Measurements from ENCODE around the gene RHOJ. TPM values are rescaled to one million over a fixed set of nuclear protein-coding genes. Genes with fewer than 3 reads are reported as not detected.

Gene RHOJ
- total and polyA plus RNA-seq, 4 donors: 1.0 to 1.7 (median 1.2) TPM

- Histone ChIP-seq H3K9me3 (ENCODE audit: control insufficient read depth in 4 of 4, low read length in 3 of 4) (no peaks in the 10 kb centered on the region), H3K4me3 (ENCODE audit: low read depth in 1 of 3, low read length in 3 of 3) (no peak overlapping the region), H3K27ac (ENCODE audit: low read depth in 1 of 2, low read length in 2 of 2) (no peak overlapping the region), H3K36me3 (ENCODE audit: control insufficient read depth in 4 of 4, insufficient read depth in 3 of 4, low read depth in 1 of 4, low read length in 3 of 4) (no peaks in the 10 kb centered on the region), H3K9ac (ENCODE audit: low read depth in 1 of 2, low read length in 2 of 2) (no peak overlapping the region), H3K4me1 (ENCODE audit: control insufficient read depth in 4 of 4, insufficient read depth in 4 of 4, low read length in 3 of 4) (no peaks in the 10 kb centered on the region), H3K27me3 (ENCODE audit: control insufficient read depth in 4 of 4, insufficient read depth in 4 of 4, low read length in 3 of 4) (peaks cover 0 to 3% (median 0%) of the 10 kb centered on the region in 4 donors)
- DNase-seq (ENCODE audit: low spot score): no peak
- TF ChIP-seq SP1 (IDR thresholded peaks at IDR 0.05) (no peak), EGR1 (IDR thresholded peaks at IDR 0.05; ENCODE audit: low read depth in 2 of 2) (no peak), FOXA1 (IDR thresholded peaks at IDR 0.05) (no peak), GABPA (IDR thresholded peaks at IDR 0.05 in 1 of 2, conservative IDR thresholded peaks at IDR 0.05 in 1 of 2) (no peak), FOXA2 (IDR thresholded peaks at IDR 0.05) (no peak), ZBTB33 (IDR thresholded peaks at IDR 0.05) (no peak), MAX (IDR thresholded peaks at IDR 0.05) (no peak), RXRA (IDR thresholded peaks at IDR 0.05) (no peak), HNF4A (conservative IDR thresholded peaks at IDR 0.05) (no peak), REST (IDR thresholded peaks at IDR 0.05) (no peak), CTCF (IDR thresholded peaks at IDR 0.05; ENCODE audit: low read depth, low read length, missing input control) (no peak), JUND (IDR thresholded peaks at IDR 0.05) (no peak), YY1 (IDR thresholded peaks at IDR 0.05) (no peak), RAD21 (IDR thresholded peaks at IDR 0.05) (no peak)
- 78% methylated on average over 2 of the region's 2 CpGs for WGBS
Measured at GRCh38 chr14:63212776-63213500, 8.7 kb downstream of the RHOJ start.

Measured in liver (tissue), 9 donors.